IMR-90 (cell line): ENCODE data around the gene WDR11. TPM values are rescaled to one million over a fixed set of nuclear protein-coding genes. Genes with fewer than 3 reads are reported as not detected.

Experiments used
- ATAC-seq: fragments of 200-7000 bp; cut with Tn5 transposase; 2 replicates; pipeline ENCODE4 v1.9.1; 2020; ENCODE audit warnings: low read depth, mild to moderate bottlenecking, moderate library complexity
- BruUV-seq: library from RNA; stranded (reverse); fragments of 400-500 nt; replicated peaks from 2 replicates; lab custom pipeline; 2021; lab: Mats Ljungman, UMichigan
- CTCF ChIA-PET: fragments of 300-600 bp; formaldehyde crosslinking; extraction: SDS; loops from one replicate; lab custom pipeline; 2021; ENCODE audit warnings: antibody characterized with exemption; lab: Yijun Ruan, JAX
- POLR2A ChIA-PET: fragments of 300-600 bp; sonication (Branson Sonifier 250); formaldehyde crosslinking; loops from one replicate; lab custom pipeline; 2022; ENCODE audit warnings: antibody characterized with exemption; ENCODE audit not compliant: unreplicated experiment; lab: Charles Lee
- DNase-seq: peaks from one replicate; pipeline ENCODE4 v3.0.0; 2013
- H2AFZ ChIP-seq: replicated peaks from 2 replicates; pipeline ENCODE3; 2013; ENCODE audit warnings: low read length, mild to moderate bottlenecking; ENCODE audit not compliant: poor library complexity
- H2AK5ac ChIP-seq: 2 replicates; pipeline ENCODE4 v1.6.1; 2013; ENCODE audit warnings: low read depth, low read length, inconsistent platforms
- H2AK9ac ChIP-seq: replicated peaks from 2 replicates; pipeline ENCODE3; 2013; ENCODE audit warnings: mild to moderate bottlenecking, low read depth, low read length, moderate library complexity; ENCODE audit not compliant: poor library complexity
- H2BK120ac ChIP-seq: 2 replicates; pipeline ENCODE4 v1.6.1; 2013; ENCODE audit warnings: low read depth, low read length, inconsistent platforms
- H2BK15ac ChIP-seq: 3 replicates; pipeline ENCODE4 v1.6.1; 2013; ENCODE audit warnings: low read depth, low read length, inconsistent platforms
- H2BK20ac ChIP-seq: 2 replicates; pipeline ENCODE4 v1.6.1; 2013; ENCODE audit warnings: low read depth, mild to moderate bottlenecking, inconsistent platforms, low read length, moderate library complexity
- H2BK5ac ChIP-seq: 2 replicates; pipeline ENCODE4 v1.6.1; 2013; ENCODE audit warnings: mild to moderate bottlenecking, low read depth, low read length, inconsistent platforms; ENCODE audit not compliant: poor library complexity, severe bottlenecking
- H3K14ac ChIP-seq: replicated peaks from 2 replicates; pipeline ENCODE4 v1.6.1; 2013; ENCODE audit warnings: low read depth, low read length, inconsistent platforms
- H3K18ac ChIP-seq: 2 replicates; pipeline ENCODE4 v1.6.1; 2013; ENCODE audit warnings: low read depth, low read length, control low read depth
- H3K23ac ChIP-seq: 2 replicates; pipeline ENCODE4 v1.6.1; 2013; ENCODE audit warnings: low read depth, low read length, inconsistent platforms
- H3K27ac ChIP-seq: 2 replicates; pipeline ENCODE4 v1.5.1; 2013; ENCODE audit warnings: mild to moderate bottlenecking, control low read depth, low read length; ENCODE audit not compliant: insufficient read depth
- H3K27me3 ChIP-seq: 2 replicates; pipeline ENCODE4 v1.6.1; 2013; ENCODE audit warnings: low read length; ENCODE audit not compliant: control insufficient read depth, insufficient read depth
- H3K36me3 ChIP-seq: 2 replicates; pipeline ENCODE4 v1.6.1; 2013; ENCODE audit warnings: low read length, mixed read lengths; ENCODE audit not compliant: control insufficient read depth, insufficient read depth
- H3K4ac ChIP-seq: 2 replicates; pipeline ENCODE4 v1.6.1; 2013; ENCODE audit warnings: low read depth, low read length, inconsistent platforms
- H3K4me1 ChIP-seq: 2 replicates; pipeline ENCODE4 v1.6.1; 2013; ENCODE audit warnings: low read length, mixed read lengths; ENCODE audit not compliant: control insufficient read depth, insufficient read depth
- H3K4me2 ChIP-seq: 2 replicates; pipeline ENCODE4 v1.6.1; 2013; ENCODE audit warnings: low read depth, mild to moderate bottlenecking, control low read depth, low read length, moderate library complexity
- H3K4me3 ChIP-seq: 2 replicates; pipeline ENCODE4 v1.5.1; 2013; ENCODE audit warnings: low read depth, mild to moderate bottlenecking, control low read depth, low read length, moderate library complexity; ENCODE audit not compliant: insufficient read depth
- H3K56ac ChIP-seq: 2 replicates; pipeline ENCODE4 v1.6.1; 2013; ENCODE audit warnings: low read length, inconsistent platforms; ENCODE audit not compliant: insufficient read depth; ENCODE audit errors: extremely low read depth
- H3K79me1 ChIP-seq, 2 experiments: 2 replicates each; pipeline ENCODE4 v1.6.1; 2013; ENCODE audit warnings: low read length in 2 of 2, inconsistent platforms in 1 of 2, low read depth in 1 of 2
- H3K9ac ChIP-seq: 2 replicates; pipeline ENCODE4 v1.6.1; 2013; ENCODE audit warnings: low read depth, low read length, control low read depth
- H3K9me1 ChIP-seq: 2 replicates; pipeline ENCODE4 v1.6.1; 2013; ENCODE audit warnings: low read length, inconsistent platforms; ENCODE audit not compliant: insufficient read depth
- H3K9me3 ChIP-seq: 2 replicates; pipeline ENCODE4 v1.6.1; 2013; ENCODE audit warnings: low read length; ENCODE audit not compliant: control insufficient read depth, insufficient read depth
- H4K20me1 ChIP-seq: 2 replicates; pipeline ENCODE4 v1.6.1; 2013; ENCODE audit warnings: low read length, inconsistent platforms; ENCODE audit not compliant: insufficient read depth
- H4K5ac ChIP-seq: 2 replicates; pipeline ENCODE4 v1.6.1; 2013; ENCODE audit warnings: mild to moderate bottlenecking, low read depth, low read length, control low read depth
- H4K8ac ChIP-seq, 2 experiments: 2 replicates each; pipeline ENCODE4 v1.6.1; 2013; ENCODE audit warnings: low read depth in 2 of 2, low read length in 2 of 2, control low read depth in 1 of 2, inconsistent platforms in 1 of 2
- H4K91ac ChIP-seq: 2 replicates; pipeline ENCODE4 v1.6.1; 2013; ENCODE audit warnings: low read depth, low read length, inconsistent platforms; ENCODE audit not compliant: insufficient read depth
- CHD1 ChIP-seq: IDR thresholded peaks from 2 replicates; pipeline ENCODE4 v1.6.1; 2012; ENCODE audit warnings: low read depth, low read length, improper control_type of control experiment
- FOS ChIP-seq: fragments of 150-350 bp; IDR thresholded peaks from 2 replicates; pipeline ENCODE4 v1.6.1; 2016; ENCODE audit warnings: low read depth, low read length
- MXI1 ChIP-seq: IDR thresholded peaks from 2 replicates; pipeline ENCODE4 v1.6.1; 2012; ENCODE audit warnings: low read depth, mild to moderate bottlenecking, low read length, moderate library complexity, borderline replicate concordance
- POLR2A ChIP-seq: IDR thresholded peaks from 2 replicates; pipeline ENCODE4 v1.6.1; 2012; ENCODE audit warnings: mild to moderate bottlenecking, low read depth, low read length
- WGBS, 2 experiments: methylation state at CpG; one replicate each; pipeline versions ENCODE4 v1.1.5 to v1.1.7; 2013; ENCODE audit warnings: missing lambda C conversion rate in 2 of 2; ENCODE audit not compliant: insufficient read length in 1 of 2; ENCODE audit errors: extremely low coverage in 2 of 2; 5-methylcytosine and 5-hydroxymethylcytosine counted together
- dilution Hi-C: fragments of 300-500 bp; cut with HindIII; formaldehyde crosslinking; loops from one replicate; pipeline ENCODE4 v1.14.3; 2018; ENCODE audit warnings: low sequenced_read_pairs; ENCODE audit not compliant: unreplicated experiment
- in situ Hi-C: fragments of 300-500 bp; cut with MboI; formaldehyde crosslinking; loops from 3 replicates; pipeline ENCODE4 v1.14.3; 2019; ENCODE audit warnings: low sequenced_read_pairs, inconsistent platforms, mixed read lengths
- intact Hi-C: fragments of 100-400 bp; cut with micrococcal nuclease; formaldehyde crosslinking; loops from 2 replicates; pipeline ENCODE4 v1.10.0; 2022
- polyA plus RNA-seq, 3 experiments: library from polyadenylated mRNA; depleted of rRNA; stranded (reverse); fragments of >200 nt; gene quantifications; 2 replicates each; pipeline ENCODE4 v1.2.3, GENCODE V29; 2012; ENCODE audit warnings: low replicate concordance in 1 of 3
- total RNA-seq: library from RNA; depleted of rRNA; stranded (reverse); fragments of >200 nt; gene quantifications from 2 replicates; pipeline ENCODE4 v1.2.3, GENCODE V29; 2012
- TF ChIP-seq, protein P1 (sequence below): conservative IDR thresholded peaks from 2 replicates; pipeline ENCODE4 v1.5.1; 2012; ENCODE audit warnings: mild to moderate bottlenecking, low read depth, low read length, improper control_type of control experiment

WDR11 gene
- total and polyA plus RNA-seq, 2 of the 4 experiments (the other 2 are of a cell fraction), result 31.6 to 62.6 TPM

DNA sequence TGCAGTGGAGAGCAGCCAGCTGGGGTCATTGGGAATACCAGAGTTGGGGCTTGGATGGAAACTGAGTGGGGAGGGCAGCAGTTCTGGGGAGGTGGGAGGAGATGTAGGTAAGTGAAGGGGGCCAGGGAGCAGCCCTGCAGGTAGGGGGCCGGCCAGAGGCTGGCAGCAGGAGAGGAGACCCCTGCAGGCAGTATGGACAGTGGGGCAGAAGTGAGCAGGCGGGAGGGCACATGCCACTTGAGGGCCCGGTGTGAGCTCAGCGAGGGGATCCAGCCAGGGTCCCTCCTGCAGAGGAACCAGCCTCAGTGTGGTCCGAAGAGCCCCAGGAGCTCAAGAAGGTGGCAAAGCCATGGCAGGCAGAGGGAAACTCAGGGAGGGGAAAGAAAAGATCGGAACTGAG, 75.4 kb downstream of the WDR11 start:
- no peak overlapping the region for H3K14ac ChIP-seq
- H3K4me3 ChIP-seq, result no peak overlapping the region
- H2AK9ac ChIP-seq, result no peak overlapping the region
- ChIA-PET CTCF (interaction anchor here (1.2 kb wide), 1 partner anchor 22 kb away, joined by 4 read pairs; no protein-coding TSS in a partner anchor), POLR2A (no interaction called here)
- no TSS peak for BruUV-seq
- in situ Hi-C loops (no loop called here), dilution Hi-C loops (no loop called here), intact Hi-C loops (loop anchor here (2.0 kb wide), 1 partner anchor 26 kb away; no protein-coding TSS in a partner anchor)
- no peak overlapping the region for H2BK20ac ChIP-seq
- H3K56ac ChIP-seq, result no peak overlapping the region
- no peak overlapping the region for H4K5ac ChIP-seq
- no peak overlapping the region for H2BK120ac ChIP-seq
- H3K18ac ChIP-seq, result no peak overlapping the region
- no peaks in the 10 kb centered on the region for H3K27me3 ChIP-seq
- no peak overlapping the region for H2BK5ac ChIP-seq
- no peak for TF ChIP-seq MXI1
- TF ChIP-seq, protein P1, sequence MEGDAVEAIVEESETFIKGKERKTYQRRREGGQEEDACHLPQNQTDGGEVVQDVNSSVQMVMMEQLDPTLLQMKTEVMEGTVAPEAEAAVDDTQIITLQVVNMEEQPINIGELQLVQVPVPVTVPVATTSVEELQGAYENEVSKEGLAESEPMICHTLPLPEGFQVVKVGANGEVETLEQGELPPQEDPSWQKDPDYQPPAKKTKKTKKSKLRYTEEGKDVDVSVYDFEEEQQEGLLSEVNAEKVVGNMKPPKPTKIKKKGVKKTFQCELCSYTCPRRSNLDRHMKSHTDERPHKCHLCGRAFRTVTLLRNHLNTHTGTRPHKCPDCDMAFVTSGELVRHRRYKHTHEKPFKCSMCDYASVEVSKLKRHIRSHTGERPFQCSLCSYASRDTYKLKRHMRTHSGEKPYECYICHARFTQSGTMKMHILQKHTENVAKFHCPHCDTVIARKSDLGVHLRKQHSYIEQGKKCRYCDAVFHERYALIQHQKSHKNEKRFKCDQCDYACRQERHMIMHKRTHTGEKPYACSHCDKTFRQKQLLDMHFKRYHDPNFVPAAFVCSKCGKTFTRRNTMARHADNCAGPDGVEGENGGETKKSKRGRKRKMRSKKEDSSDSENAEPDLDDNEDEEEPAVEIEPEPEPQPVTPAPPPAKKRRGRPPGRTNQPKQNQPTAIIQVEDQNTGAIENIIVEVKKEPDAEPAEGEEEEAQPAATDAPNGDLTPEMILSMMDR, result no peak
- TF ChIP-seq POLR2A, result no peak
- TF ChIP-seq CHD1, result no peak
- no peak for TF ChIP-seq FOS
- no peak overlapping the region for H2AK5ac ChIP-seq
- H3K9me1 ChIP-seq, result no peaks in the 10 kb centered on the region
- H3K9ac ChIP-seq, result no peak overlapping the region
- H4K8ac ChIP-seq, result no peak overlapping the region
- no peaks in the 10 kb centered on the region for H3K79me1 ChIP-seq
- H3K4me1 ChIP-seq, result no peaks in the 10 kb centered on the region
- H3K9me3 ChIP-seq, result no peaks in the 10 kb centered on the region
- H4K20me1 ChIP-seq, result no peaks in the 10 kb centered on the region
- H4K91ac ChIP-seq, result no peak overlapping the region
- DNase-seq, result no peak
- ATAC-seq, result no peak
- no peak overlapping the region for H2BK15ac ChIP-seq
- H3K27ac ChIP-seq, result no peak overlapping the region
- 61% methylated on average over 2 of the region's 6 CpGs; no CpG with 5 or more reads in 1 of the 2 experiments for WGBS, 2 experiments
- H3K36me3 ChIP-seq, result no peaks in the 10 kb centered on the region
- no peak overlapping the region for H2AFZ ChIP-seq
- H3K23ac ChIP-seq, result no peak overlapping the region
- no peak overlapping the region for H3K4ac ChIP-seq
- H3K4me2 ChIP-seq, result no peak overlapping the region
